NCI-H446 (cell line): ENCODE results near the gene PPEF2.
"Not testable (repeated sequence)": the region's sequence is repeated elsewhere in the genome, so short reads cannot be mapped to it uniquely, and the experiment has no call there.

Source experiments
- DNase-seq, 2 experiments: peaks; one replicate each; lab custom pipeline; 2025; lab: John Stamatoyannopoulos, UW

Gene PPEF2, protein sequence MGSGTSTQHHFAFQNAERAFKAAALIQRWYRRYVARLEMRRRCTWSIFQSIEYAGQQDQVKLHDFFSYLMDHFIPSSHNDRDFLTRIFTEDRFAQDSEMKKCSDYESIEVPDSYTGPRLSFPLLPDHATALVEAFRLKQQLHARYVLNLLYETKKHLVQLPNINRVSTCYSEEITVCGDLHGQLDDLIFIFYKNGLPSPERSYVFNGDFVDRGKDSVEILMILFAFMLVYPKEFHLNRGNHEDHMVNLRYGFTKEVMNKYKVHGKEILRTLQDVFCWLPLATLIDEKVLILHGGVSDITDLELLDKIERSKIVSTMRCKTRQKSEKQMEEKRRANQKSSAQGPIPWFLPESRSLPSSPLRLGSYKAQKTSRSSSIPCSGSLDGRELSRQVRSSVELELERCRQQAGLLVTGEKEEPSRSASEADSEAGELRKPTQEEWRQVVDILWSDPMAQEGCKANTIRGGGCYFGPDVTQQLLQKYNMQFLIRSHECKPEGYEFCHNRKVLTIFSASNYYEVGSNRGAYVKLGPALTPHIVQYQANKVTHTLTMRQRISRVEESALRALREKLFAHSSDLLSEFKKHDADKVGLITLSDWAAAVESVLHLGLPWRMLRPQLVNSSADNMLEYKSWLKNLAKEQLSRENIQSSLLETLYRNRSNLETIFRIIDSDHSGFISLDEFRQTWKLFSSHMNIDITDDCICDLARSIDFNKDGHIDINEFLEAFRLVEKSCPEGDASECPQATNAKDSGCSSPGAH

GRCh38 chr4:75902352-75902751 lies at the start of gene PPEF2:
TSS of gene PPEF2 (minus strand) at chr4:75902452. CDS start at chr4:75896325, 6,127 bp downstream.
- DNase-seq: no peak

GRCh38 chr4:75950213-75950815 lies 48.1 kb upstream of the PPEF2 start:
- no peak for DNase-seq

- DNase-seq: no peak
These were observed 46.7 kb upstream of the PPEF2 start for GRCh38 chr4:75948822-75949444.

DNA sequence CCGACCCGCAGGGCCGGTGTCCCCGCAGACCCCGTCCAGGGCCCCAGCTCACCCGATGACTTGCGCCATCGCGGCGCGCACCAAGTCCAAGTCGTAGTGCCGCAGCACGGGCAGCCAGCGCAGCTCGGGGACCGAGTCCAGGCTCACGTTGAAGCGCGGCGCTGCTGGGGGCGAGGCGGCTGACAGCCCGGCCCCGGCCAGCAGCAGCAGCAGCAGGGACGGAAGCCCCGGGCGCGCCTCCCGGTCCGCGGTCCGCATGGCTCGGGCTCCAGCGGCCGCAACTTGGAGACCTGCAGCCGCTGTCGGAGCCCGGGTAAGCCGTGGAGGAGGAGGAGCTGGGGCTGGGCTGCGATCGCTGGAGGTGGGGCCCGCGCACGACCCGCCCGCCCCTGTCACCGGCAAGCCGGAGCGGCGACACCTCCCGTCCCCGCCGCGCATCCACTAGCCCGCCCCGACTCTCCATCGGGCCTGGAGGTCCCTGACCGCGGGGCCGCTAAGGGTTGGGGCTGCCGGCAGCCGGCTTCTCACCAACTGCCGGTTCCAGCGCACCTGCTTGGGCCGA lies 38.5 kb upstream of the PPEF2 start, which contains the start of gene NAAA:
TSS of gene NAAA (minus strand) at position 322 of the 562 bp plus-strand sequence. CDS start at position 258, 64 bp downstream.
- DNase-seq: no peak

GRCh38 chr4:75939890-75940691 lies 37.8 kb upstream of the PPEF2 start:
- DNase-seq: no peak

DNA sequence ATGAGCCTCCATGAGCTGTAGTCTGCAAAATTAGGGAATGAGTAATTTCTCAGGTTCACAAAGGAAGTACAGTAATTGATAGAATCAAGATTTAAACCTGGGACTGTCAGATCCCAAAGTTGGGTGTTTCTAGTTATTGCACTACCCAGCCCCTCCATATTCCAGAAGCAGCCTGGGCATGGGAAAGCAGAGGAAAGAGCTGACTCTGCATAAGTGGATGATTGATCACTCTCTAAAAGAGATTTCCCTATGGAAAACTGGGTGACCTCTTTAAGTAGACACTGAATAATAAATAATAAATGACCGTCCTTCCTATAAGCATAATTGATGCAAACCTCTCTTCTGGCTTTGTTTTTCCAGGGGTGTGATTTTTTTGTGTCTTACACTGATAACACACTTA lies 33.4 kb upstream of the PPEF2 start:
- DNase-seq: no peak

- no peak for DNase-seq
These were observed 27.9 kb upstream of the PPEF2 start for GRCh38 chr4:75930152-75930551.

DNA sequence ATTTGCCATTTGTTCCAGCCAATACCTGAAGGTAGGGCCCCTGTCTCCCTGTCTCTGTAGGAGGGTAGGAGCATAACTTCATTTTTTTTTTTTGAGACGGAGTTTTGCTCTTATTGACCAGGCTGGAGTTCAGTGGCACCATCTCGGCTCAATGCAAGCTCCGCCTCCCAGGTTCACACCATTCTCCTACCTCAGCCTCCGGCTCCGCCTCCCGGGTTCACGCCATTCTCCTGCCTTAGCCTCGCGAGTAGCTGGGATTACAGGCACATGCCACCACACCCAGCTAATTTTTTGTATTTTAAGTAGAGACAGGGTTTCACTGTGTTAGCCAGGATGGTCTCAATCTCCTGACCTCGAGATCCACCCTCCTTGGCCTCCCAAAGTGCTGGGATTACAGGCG lies 22.7 kb upstream of the PPEF2 start:
- not testable (repeated sequence) for DNase-seq

- no peak for DNase-seq
These were observed 22.1 kb upstream of the PPEF2 start for GRCh38 chr4:75924309-75924827.

DNA sequence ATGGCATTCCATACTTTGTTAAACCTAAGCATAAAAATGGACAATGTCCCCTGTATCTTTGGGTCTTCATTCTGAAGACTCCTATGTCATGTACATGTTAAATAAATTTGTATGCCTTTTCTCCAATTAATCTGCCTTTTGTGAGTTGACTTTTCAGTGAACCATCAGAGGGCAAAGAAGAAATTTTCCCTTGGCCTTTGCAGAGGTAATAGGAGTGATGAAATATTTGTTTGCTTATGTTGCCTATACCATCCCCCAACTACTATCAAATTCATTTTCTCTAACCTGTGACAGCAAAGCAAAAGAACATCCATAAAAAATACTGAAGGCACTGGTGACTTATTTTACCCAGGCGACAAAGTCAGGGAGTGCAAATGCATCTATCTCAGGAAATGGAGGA lies 20.3 kb upstream of the PPEF2 start:
- no peak for DNase-seq

DNA sequence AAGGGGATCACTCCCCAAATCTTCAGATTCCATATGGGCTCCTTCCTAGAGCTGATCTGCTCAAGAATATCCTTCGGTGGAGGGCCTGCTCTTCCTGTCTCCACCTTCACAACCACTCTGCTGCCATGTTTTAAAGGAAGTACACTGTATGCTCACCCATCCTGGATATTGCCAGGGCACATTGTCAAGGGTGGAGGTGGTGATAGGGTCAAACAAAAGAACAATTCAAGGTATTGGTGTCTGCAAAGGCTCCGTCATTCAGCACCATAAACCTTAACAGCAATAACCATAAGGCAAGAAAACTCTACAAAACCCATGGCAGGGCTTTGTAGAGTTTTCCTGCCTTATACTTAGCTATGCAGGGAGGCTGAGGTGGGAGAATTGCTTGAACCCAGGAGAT lies 19.7 kb upstream of the PPEF2 start:
- DNase-seq: no peak

- no peak for DNase-seq
These were observed 18.1 kb upstream of the PPEF2 start for GRCh38 chr4:75920327-75920726.

- peak; percentile 79 to 91 for DNase-seq
These were observed 17.7 kb upstream of the PPEF2 start for GRCh38 chr4:75919920-75920319.

GRCh38 chr4:75916091-75916661 lies 13.9 kb upstream of the PPEF2 start:
- peak; percentile 6 to 35 for DNase-seq

DNA sequence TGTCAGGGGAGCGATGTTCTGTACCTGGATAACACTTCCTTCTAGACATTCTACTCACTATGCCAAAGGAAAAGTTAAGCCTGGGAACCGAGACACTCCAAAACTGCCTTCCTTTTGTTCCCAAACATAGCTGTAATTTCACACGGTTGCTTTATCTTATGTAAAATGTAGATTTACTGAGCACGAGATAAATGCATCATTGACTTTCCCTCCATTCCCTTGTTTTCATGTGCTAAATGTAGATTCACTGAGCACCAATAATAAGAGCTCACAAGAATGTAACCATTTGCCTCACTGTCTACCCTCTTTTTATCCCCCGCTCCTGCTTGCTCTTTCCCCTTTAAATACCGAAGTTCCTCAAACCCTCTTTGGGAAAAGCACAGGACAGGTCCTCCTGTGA lies 10.7 kb upstream of the PPEF2 start:
- DNase-seq: no peak

- not testable (repeated sequence) for DNase-seq
These were observed 8.6 kb upstream of the PPEF2 start for GRCh38 chr4:75910831-75911230.

DNA sequence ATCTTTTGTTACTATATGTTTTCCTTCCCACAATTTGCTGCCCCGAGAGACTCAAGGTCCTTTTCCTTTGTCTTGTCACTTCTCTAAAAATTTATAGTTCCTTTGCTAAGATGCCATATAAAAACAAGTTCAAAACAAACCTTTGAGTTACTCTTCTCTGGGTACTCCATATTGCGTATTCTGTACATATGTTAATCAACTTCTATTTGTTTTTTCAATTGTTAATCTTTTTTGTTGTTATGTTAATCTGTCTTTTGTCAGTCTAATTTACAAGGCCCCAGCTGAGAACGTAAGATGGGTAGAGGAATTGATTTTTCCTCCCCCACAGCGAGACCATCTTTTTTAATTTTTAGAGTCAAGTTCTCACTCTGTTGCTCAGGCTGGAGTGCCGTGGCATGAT lies 7.2 kb upstream of the PPEF2 start:
- DNase-seq: no peak

- DNase-seq: no peak
These were observed 6.3 kb upstream of the PPEF2 start for GRCh38 chr4:75908555-75908954.

- DNase-seq: no peak
These were observed 5.7 kb upstream of the PPEF2 start for GRCh38 chr4:75907966-75908365.

- DNase-seq: no peak
These were observed 1.8 kb upstream of the PPEF2 start for GRCh38 chr4:75904076-75904475.

GRCh38 chr4:75898536-75898935 lies 3.7 kb downstream of the PPEF2 start:
- DNase-seq: no peak
